Measurements from ENCODE around the gene HBG1.
"Not testable (repeated sequence)": the region's sequence is repeated elsewhere in the genome, so short reads cannot be mapped to it uniquely, and the experiment has no call there.

Gene HBG1
- 0 reads per million in 4 experiments for total RNA-seq

DNA sequence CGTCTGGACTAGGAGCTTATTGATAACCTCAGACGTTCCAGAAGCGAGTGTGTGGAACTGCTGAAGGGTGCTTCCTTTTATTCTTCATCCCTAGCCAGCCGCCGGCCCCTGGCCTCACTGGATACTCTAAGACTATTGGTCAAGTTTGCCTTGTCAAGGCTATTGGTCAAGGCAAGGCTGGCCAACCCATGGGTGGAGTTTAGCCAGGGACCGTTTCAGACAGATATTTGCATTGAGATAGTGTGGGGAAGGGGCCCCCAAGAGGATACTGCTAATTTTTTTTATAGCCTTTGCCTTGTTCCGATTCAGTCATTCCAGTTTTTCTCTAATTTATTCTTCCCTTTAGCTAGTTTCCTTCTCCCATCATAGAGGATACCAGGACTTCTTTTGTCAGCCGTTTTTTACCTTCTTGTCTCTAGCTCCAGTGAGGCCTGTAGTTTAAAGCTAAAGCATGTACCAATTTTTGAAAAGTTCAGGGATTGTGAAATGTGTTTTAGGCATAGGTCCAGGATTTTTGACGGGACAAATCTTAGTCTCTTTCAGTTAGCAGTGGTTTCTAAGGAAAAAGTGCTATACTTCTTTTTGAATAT lies at the start of gene HBG1:
TSS of gene HBG1 (minus strand) at position 51 of the 590 bp plus-strand sequence. CDS start 53 bp downstream, outside the sequence.
- not testable (repeated sequence) for DNase-seq

DNA sequence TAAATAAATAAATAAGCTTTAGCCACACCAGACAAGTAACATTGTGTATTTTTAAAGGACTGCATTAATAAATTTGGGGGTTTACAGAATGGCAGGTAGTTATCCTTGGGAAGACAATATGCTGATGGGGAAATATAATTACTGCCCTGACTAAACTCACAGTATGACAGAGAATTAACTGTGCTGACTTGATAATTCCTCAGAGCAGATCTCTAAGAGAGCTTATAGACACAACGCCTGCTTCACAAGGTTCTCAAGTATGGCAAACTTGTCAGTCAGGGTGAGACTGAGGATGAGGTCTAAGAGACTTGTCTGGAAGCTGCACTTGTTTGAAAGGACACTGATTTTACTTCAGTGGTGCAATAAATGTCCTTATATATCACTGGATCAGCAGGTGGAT lies 48.8 kb upstream of the HBG1 start:
- DNase-seq = no peak

DNA sequence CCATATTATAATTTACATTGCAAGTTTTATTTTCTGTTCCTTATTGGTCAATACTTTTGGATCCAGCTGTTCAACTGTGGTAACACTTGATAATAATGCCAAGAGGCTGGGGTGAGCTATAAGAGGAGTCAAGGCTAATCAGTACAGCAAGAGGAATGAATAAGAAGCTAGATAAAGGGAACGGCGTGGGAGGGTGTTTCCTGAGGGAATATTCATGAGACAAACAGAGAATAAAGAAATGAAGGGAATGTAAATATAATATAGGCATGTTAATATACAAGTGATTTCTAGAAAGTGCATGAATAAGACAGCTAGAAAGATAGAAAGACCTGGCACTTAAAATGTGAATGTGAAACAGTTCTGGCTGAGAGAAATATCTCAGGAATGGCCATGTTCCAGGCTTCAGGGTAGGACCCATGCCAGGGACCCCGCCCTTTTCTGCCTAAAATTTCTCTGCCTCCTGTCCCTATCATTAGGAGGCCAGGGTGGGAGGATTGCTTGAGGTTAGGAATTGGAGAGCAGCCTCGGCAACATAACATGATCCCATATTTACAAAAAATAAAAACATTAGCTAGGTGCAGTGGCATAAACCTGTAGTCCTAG lies 48.2 kb upstream of the HBG1 start:
- no peak for DNase-seq

DNA sequence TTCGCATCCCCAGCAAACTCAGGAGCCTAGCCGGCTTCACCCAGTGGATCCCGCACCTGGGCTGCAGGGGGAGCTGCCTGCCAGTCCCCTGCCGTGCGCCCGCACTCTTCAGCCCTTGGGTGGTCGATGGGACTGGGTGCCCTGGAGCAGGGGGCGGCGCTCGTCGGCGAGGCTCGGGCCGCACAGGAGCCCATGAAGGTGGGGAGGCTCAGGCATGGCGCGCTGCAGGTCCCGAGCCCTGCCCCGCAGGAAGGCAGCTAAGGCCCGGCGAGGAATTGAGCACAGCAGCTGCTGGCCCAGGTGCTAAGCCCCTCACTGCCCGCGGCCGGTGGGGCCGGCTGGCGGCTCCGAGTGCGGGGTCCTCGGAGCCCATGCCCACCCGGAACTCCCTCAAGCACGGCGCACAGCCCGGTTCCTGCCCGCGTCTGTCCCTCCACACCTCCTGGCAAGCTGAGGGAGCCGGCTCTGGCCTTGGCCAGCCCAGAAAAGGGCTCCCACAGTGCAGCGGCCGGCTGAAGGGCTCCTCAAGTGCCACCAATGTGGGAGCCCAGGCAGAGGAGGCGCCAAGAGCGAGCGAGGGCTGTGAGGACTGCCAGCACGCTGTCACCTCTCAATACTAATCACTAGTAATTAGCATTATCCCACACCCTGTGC lies 44.8 kb upstream of the HBG1 start:
- DNase-seq = not testable (repeated sequence)

DNA sequence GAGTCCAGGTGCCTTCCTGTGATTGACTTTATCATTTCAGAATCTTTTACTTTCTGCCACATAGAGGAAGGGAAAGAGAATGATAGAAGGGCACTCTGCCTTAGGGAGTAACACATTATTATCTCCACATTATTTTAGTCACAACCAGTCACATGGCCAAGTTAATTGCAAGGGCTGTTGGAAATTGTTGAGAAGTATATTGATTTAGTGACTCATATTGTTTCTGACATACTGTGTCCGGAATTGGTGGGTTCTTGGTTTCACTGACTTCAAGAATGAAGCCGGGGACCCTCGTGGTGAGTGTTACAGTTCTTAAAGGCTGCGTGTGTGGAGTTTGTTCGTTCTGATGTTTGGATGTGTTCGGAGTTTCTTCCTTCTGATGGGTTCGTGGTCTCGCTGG lies 43.4 kb upstream of the HBG1 start:
- DNase-seq = no peak

DNA sequence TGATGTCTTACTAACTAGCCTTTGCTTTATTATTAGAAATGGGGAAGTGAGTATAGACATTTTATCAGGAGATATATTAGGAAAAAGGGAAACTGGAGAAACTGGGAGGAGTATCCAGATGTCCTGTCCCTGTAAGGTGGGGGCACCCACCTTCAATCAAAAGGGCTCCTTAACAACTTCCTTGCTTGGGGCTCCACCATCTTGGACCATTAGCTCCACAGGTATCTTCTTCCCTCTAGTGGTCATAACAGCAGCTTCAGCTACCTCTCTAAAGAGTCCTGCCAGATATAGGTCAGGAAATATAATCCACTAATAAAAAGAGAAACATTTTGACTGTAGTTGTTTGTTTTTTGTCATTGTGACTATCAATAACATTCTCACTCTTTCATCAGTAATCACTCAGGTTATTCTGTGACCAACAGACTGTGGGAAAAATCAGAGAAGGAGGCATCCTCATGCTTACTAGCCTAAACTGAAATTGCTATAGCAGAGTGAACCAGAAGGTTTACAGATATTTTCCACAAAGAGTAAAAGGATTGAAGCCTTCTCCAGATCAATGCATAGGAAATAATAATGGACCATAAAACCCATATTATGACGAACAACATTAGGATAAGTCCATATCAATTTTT lies 41.7 kb upstream of the HBG1 start:
- DNase-seq = no peak

DNA sequence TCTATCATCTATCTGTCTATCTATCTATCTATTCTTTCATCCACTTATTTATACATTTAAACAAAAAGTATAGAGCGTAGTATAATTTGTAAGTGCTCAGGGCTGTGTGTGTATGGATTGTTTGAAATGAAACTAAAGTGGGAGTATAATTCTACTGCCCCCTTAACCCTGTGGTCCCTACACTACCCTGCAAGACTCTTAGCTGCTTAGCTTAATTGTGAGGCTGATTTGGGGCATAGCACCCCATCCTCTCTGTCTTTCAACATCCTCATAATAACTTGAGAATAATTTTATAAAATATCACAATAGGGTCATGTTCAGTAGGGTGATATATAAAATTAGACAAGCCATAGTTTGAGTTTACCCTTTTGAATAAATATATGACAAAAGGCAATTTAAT lies 40.4 kb upstream of the HBG1 start:
- no peak for DNase-seq

DNA sequence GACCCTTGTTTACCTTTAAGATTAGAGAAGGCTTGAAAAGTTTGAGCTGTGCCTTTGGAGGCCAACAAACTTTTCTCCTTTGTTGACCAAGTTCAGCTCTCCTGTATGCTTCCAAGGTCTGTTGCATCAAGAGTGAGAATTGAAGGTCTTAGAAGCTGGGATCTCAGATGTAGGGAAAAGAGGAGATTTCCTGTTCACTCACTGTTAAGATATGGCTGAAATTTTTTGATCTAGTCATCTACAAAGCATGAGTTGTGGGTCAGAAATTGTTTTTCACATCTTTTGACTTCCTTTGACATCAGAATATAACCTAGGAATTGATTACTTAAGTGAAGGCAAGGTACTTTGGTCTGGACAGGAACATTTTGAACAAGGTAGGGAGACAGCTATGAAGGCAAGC lies 40.0 kb upstream of the HBG1 start:
- DNase-seq = no peak

DNA sequence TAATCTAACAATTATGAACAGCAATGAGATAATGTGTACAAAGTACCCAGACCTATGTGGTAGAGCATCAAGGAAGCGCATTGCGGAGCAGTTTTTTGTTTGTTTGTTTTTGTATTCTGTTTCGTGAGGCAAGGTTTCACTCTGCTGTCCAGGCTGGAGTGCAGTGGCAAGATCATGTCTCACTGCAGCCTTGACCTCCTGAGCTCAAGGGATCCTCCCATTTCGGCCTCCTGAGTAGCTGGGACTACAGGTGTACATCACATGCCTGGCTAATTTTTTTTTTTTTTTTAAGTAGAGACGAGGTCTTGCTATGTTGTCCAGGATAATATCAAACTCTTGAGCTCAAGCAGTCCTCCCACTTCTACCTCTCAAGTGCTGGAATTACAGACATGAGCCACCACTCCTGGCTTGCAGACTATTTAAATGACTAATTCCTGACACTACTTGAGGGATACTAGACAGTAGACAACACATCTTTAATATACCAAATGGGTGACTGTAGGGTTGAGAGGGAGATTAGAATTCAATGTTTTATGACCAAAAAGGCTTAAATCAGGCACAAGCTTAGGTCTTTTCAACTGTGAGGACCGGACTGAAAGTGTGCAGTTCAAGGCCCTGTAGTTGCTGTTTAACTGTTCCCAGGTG lies 39.4 kb upstream of the HBG1 start:
- DNase-seq = no peak

DNA sequence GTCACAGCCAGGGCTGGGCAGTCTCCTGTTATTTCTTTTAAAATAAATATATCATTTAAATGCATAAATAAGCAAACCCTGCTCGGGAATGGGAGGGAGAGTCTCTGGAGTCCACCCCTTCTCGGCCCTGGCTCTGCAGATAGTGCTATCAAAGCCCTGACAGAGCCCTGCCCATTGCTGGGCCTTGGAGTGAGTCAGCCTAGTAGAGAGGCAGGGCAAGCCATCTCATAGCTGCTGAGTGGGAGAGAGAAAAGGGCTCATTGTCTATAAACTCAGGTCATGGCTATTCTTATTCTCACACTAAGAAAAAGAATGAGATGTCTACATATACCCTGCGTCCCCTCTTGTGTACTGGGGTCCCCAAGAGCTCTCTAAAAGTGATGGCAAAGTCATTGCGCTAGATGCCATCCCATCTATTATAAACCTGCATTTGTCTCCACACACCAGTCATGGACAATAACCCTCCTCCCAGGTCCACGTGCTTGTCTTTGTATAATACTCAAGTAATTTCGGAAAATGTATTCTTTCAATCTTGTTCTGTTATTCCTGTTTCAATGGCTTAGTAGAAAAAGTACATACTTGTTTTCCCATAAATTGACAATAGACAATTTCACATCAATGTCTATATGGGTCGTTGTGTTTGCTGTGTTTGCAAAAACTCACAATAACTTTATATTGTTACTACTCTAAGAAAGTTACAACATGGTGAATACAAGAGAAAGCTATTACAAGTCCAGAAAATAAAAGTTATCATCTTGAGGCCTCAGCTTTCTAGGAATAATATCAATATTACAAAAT lies 38.6 kb upstream of the HBG1 start:
- no peak for DNase-seq

DNA sequence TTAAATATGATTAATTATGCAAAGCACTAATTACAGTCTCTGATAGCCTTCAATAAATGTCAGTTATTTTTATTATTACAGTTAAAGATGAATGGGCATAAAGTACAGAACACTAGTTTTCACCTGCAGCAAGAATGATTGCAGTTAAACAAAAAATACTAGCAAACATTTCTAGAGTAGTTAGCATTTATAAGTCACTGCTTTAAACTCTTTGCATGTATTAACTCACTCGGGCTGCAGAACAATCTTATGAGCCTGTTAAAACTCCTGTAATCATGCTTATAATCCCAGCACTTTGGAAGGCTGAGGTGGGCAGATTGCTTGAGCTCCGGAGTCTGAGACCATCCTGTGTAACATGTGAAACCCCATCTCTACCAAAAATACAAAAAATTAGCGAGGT lies 37.2 kb upstream of the HBG1 start:
- DNase-seq = no peak

DNA sequence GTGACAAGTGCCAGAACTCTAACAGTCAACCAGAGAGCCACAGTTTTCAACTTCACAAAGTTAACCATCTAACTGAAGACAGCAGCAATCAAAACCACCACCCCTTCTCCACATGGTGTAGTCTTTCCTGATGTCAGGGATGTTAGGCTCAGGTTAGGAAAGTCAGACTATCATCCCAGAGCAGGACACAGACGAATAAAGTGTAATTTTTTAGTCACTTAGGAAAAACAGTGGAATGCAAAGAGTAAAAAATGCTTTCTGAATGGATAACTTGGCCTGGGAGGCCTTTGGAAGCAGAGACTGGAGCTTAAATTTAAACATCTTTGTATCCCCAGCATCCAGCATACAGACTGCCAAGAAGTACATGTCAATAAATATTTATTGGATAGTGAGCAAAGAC lies 36.7 kb upstream of the HBG1 start:
- DNase-seq = no peak

DNA sequence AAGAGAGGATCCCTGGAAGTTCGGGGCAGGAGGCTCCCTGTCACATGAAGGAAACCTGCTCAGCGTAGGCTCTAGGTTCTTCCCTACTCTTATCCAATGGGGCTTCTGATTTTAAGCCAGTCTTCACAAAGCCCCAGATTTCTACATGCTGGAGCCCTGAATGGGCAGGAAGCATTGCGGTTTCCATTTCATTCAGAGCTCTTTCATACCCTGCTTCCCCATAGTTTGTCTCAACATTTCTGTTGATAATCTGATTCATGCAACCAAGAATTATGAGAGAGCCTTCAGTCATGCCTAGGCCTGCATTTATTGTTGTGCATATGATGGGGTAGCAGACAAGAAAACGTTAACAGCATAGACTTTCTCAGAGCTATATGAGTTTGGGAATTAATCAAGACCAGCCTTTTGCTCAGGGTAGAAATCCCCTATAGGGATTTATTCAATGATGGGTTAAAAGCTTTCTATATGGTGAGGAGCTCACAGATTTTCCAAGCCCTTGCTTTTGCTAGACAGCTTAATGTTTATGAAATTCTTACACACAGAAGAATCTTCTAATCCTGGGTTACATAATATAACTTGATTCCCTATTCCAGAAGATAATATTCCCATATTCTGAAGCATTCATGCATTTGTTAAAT lies 36.2 kb upstream of the HBG1 start:
- DNase-seq = no peak

DNA sequence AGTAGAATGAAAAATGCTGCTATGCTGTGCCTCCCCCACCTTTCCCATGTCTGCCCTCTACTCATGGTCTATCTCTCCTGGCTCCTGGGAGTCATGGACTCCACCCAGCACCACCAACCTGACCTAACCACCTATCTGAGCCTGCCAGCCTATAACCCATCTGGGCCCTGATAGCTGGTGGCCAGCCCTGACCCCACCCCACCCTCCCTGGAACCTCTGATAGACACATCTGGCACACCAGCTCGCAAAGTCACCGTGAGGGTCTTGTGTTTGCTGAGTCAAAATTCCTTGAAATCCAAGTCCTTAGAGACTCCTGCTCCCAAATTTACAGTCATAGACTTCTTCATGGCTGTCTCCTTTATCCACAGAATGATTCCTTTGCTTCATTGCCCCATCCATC lies 35.0 kb upstream of the HBG1 start:
- no peak for DNase-seq

DNA sequence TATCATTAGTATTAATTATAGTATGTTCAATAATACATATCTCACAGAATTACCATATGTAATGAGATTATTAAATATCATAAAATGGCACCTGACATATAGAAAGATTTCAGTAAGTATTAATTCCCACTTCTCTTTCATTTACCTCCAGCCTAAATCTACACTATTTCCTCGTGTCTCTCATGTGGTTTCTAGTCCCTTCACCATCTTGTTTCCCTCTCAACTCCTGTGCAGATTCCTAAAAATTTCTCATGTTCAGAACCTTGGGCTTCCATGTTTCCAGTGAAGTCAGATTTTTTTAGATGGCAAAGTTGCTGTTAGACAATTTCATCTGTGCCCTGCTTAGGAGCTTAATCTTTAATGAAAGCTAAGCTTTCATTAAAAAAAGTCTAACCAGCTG lies 34.2 kb upstream of the HBG1 start:
- DNase-seq = no peak

DNA sequence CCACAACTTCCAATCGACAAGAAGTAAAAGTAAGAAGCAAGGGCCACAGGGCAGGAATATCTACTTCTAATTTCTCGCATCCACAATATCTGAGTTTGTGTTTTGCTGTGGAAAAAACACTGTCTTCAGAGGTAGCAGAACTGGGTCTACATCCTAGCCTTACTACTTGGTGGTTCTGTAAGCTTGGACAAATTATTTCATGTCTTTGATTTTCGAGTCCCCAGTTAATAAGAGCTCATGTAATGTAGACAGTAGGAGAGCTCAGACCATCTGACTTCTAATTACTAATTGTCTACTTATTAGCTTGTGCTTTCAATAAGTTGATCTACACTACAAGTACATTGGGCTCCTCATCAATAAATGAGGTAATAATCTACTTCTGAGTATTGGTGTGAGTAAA lies 33.4 kb upstream of the HBG1 start:
- no peak for DNase-seq

DNA sequence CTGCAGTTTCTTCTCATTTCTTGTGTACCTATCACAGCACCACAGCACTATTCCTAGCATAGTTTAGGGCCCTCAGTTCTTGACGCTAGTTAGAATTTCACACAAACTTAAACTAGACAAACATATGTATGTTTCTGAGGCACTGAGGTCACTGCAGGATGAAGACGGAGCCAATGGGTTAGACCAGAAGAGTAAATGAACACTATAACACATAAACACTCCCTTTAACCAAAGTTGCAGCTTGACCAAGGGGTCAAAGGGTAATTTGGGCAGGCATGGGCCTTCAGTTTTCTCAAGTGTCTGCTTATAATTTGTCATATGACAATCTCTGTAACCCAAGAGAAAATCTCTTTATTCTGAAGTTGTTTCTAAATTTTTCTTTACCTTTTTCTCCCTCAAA lies 33.0 kb upstream of the HBG1 start:
- DNase-seq = no peak

DNA sequence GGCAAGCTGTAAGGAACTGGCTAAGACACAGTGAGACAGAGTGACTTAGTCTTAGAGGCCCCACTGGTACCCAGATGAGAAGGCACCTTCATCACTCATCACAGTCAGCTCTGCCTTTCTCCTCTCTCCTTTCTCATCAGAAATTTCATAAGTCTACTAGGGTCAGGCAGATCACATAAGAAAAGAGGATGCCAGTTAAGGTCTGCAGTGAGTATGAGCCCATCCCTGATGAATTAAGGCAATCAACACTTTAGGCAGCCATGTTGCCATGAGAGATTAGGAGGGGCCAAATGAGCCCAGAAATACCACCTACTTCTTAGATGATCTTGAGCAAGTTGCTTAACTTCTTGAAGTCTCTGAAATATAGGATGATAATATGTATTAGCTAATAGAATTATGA lies 31.9 kb upstream of the HBG1 start:
- no peak for DNase-seq

DNA sequence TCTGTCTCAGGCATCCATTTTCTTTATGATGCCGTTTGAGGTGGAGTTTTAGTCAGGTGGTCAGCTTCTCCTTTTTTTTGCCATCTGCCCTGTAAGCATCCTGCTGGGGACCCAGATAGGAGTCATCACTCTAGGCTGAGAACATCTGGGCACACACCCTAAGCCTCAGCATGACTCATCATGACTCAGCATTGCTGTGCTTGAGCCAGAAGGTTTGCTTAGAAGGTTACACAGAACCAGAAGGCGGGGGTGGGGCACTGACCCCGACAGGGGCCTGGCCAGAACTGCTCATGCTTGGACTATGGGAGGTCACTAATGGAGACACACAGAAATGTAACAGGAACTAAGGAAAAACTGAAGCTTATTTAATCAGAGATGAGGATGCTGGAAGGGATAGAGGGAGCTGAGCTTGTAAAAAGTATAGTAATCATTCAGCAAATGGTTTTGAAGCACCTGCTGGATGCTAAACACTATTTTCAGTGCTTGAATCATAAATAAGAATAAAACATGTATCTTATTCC lies 31.0 kb upstream of the HBG1 start:
- DNase-seq = no peak

DNA sequence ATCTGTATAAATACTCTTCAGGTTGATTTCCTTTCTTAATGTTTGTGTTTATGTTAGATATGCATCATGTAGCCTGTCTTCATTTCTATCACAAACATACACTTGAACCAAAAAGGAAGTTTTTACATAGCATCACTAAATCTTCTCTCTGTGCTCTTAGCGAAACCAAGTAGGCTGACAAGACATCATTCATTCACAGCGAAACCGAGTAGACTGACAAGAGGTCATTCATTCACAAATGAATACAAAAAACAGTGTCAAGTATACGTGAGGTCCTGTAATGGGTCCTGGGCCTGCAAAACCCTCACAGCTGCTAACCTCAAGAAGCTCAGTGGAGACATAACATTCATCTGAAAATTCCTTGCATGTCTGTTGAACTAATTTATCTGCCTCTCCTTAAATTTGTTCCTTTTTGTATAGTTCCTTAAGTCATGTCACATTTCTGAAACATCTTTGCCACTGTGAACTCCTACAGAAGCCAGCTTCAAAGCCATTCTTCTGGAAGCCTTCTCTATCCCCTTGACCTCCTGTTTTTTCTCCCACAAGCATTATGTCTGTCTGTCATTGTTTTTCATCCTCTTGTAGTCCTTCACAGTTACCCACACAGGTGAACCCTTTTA lies 29.9 kb upstream of the HBG1 start:
- no peak for DNase-seq

DNA sequence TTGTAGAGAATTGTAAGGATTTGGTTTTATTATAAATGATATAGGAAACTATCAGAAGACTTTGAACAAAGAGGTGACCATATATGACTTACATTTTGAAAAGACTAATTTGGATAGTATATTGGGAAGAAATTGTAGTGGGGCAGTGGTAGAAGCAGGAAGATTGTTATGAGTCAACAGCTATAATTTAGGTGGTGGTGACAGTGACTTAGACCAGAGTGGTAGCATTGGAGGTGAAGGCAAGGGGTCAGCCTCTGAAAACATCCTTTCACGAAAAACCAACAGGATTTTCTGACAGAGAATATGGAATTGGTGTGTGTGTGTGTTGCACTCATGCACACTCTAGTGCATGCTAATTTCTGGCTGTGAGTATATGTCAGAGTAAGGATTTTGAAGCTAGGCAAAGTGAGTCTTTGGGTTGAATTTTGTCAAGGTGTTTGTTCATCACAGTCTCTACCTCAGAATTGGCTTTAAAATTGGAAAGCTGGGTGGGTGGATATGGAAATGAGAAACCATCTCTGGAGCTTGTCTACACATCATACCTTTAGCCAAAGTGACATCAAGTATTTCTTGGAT lies 28.2 kb upstream of the HBG1 start:
- no peak for DNase-seq

All from effector CD8-positive, alpha-beta T cell (primary cell).